Body of pancreas (tissue), 4 donors: Measurements from ENCODE around the gene EPHX1.

Experiments used
- POLR2A ChIP-seq, 3 donors: fragments of 450-650 bp; IDR thresholded peaks; one replicate each; pipeline ENCODE4 v1.6.1; 2016; ENCODE audit warnings: antibody characterized with exemption in 3 of 3, mild to moderate bottlenecking in 2 of 3
- TF ChIP-seq, protein P1 (sequence below), 7 experiments: fragments of 450-650 bp in 4 of 7; fragments of 200-600 bp in 3 of 7; sonication (generic) in 3 of 7; IDR thresholded peaks; one replicate each; pipeline ENCODE4 v1.5.1; 2016 to 2019; ENCODE audit warnings: antibody characterized with exemption in 7 of 7

- TF ChIP-seq, protein P1, sequence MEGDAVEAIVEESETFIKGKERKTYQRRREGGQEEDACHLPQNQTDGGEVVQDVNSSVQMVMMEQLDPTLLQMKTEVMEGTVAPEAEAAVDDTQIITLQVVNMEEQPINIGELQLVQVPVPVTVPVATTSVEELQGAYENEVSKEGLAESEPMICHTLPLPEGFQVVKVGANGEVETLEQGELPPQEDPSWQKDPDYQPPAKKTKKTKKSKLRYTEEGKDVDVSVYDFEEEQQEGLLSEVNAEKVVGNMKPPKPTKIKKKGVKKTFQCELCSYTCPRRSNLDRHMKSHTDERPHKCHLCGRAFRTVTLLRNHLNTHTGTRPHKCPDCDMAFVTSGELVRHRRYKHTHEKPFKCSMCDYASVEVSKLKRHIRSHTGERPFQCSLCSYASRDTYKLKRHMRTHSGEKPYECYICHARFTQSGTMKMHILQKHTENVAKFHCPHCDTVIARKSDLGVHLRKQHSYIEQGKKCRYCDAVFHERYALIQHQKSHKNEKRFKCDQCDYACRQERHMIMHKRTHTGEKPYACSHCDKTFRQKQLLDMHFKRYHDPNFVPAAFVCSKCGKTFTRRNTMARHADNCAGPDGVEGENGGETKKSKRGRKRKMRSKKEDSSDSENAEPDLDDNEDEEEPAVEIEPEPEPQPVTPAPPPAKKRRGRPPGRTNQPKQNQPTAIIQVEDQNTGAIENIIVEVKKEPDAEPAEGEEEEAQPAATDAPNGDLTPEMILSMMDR (IDR thresholded peaks at IDR 0.05), result no peak
- TF ChIP-seq POLR2A (IDR thresholded peaks at IDR 0.05), result no peak
Measured at GRCh38 chr1:225827076-225827475, 17.2 kb downstream of the EPHX1 start.
